Ectodermal cell (in vitro differentiated cells): Measurements from ENCODE around the gene FANCI. TPM values are rescaled to one million over a fixed set of nuclear protein-coding genes. Genes with fewer than 3 reads are reported as not detected.

Experiments used
- H3K27ac ChIP-seq: 2 replicates; pipeline ENCODE4 v1.7.0; 2013; ENCODE audit warnings: mild to moderate bottlenecking, low read depth, low read length; ENCODE audit not compliant: insufficient read depth, poor library complexity, severe bottlenecking
- H3K27me3 ChIP-seq: 2 replicates; pipeline ENCODE4 v1.7.0; 2013; ENCODE audit warnings: mild to moderate bottlenecking, low read length; ENCODE audit not compliant: insufficient read depth, control insufficient read depth, poor library complexity, severe bottlenecking
- H3K36me3 ChIP-seq: one replicate; pipeline ENCODE4 v1.7.0; 2013; ENCODE audit warnings: low read length; ENCODE audit not compliant: control insufficient read depth, insufficient read depth
- H3K4me1 ChIP-seq: one replicate; pipeline ENCODE4 v1.7.0; 2013; ENCODE audit warnings: low read length; ENCODE audit not compliant: control insufficient read depth, insufficient read depth
- H3K4me3 ChIP-seq: 2 replicates; pipeline ENCODE4 v1.7.0; 2013; ENCODE audit warnings: low read depth, low read length, control low read depth; ENCODE audit not compliant: insufficient read depth
- H3K9me3 ChIP-seq: 2 replicates; pipeline ENCODE4 v1.7.0; 2013; ENCODE audit warnings: mild to moderate bottlenecking, low read length, moderate library complexity; ENCODE audit not compliant: control insufficient read depth
- WGBS, 2 experiments: methylation state at CpG; one replicate each; pipeline ENCODE4 v1.1.7; 2013; ENCODE audit warnings: missing lambda C conversion rate in 2 of 2; 5-methylcytosine and 5-hydroxymethylcytosine counted together
- polyA plus RNA-seq, 4 experiments: library from polyadenylated mRNA; stranded (reverse); fragments of 50-300 nt; gene quantifications; one replicate each; pipeline ENCODE4 v1.2.3, GENCODE V29; 2013

Gene FANCI
- polyA plus RNA-seq (2013, experiment 1 of 4), result 126 TPM
- 115 TPM for polyA plus RNA-seq (2013, experiment 2 of 4)
- polyA plus RNA-seq (2013, experiment 3 of 4), result 82.0 TPM
- 78.9 TPM for polyA plus RNA-seq (2013, experiment 4 of 4)

GRCh38 chr15:89243691-89244573 is at the start of gene FANCI:
FANCI (plus strand) TSS chr15:89243979; CDS start chr15:89247648, 3,669 bp downstream.
- Histone ChIP-seq H3K4me1 (peaks cover 9% of the 10 kb centered on the region), H3K36me3 (peaks cover 6% of the 10 kb centered on the region), H3K4me3 (peak within 1 kb of the TSS; percentile 69), H3K9me3 (no peaks in the 10 kb centered on the region), H3K27me3 (no peaks in the 10 kb centered on the region), H3K27ac (peak within 1 kb of the TSS; percentile 11)
- 0 to 1% methylated on average over 69 of the region's 69 CpGs for WGBS, 2 experiments

GRCh38 chr15:89194608-89195007 is 49.2 kb upstream of the FANCI start:
- Histone ChIP-seq H3K27ac (no peak overlapping the region), H3K27me3 (no peaks in the 10 kb centered on the region), H3K9me3 (no peaks in the 10 kb centered on the region), H3K4me1 (peaks cover 32% of the 10 kb centered on the region), H3K36me3 (peaks cover 7% of the 10 kb centered on the region), H3K4me3 (no peak overlapping the region)
- 84 to 92% methylated on average over 4 of the region's 4 CpGs for WGBS, 2 experiments

- no peaks in the 10 kb centered on the region for H3K27me3 ChIP-seq
- H3K9me3 ChIP-seq, result no peaks in the 10 kb centered on the region
- no peak overlapping the region for H3K4me3 ChIP-seq
- WGBS, 2 experiments, result 81 to 84% methylated on average over 8 of the region's 8 CpGs
- H3K27ac ChIP-seq, result no peak overlapping the region
- H3K36me3 ChIP-seq, result peaks cover 5% of the 10 kb centered on the region
- H3K4me1 ChIP-seq, result peaks cover 42% of the 10 kb centered on the region
Observed at GRCh38 chr15:89195836-89196235, 47.9 kb upstream of the FANCI start.

- H3K27ac ChIP-seq, result no peak overlapping the region
- WGBS, 2 experiments, result 89 to 93% methylated on average over 6 of the region's 6 CpGs
- H3K27me3 ChIP-seq, result no peaks in the 10 kb centered on the region
- H3K36me3 ChIP-seq, result peaks cover 1% of the 10 kb centered on the region
- no peak overlapping the region for H3K4me3 ChIP-seq
- H3K9me3 ChIP-seq, result no peaks in the 10 kb centered on the region
- peaks cover 42% of the 10 kb centered on the region for H3K4me1 ChIP-seq
Observed at GRCh38 chr15:89196241-89196640, 47.5 kb upstream of the FANCI start.

- peaks cover 42% of the 10 kb centered on the region for H3K4me1 ChIP-seq
- no peaks in the 10 kb centered on the region for H3K36me3 ChIP-seq
- H3K9me3 ChIP-seq, result no peaks in the 10 kb centered on the region
- peak overlapping the region; percentile 87 for H3K27ac ChIP-seq
- no peak overlapping the region for H3K4me3 ChIP-seq
- WGBS, 2 experiments, result 89 to 91% methylated on average over 7 of the region's 7 CpGs
- H3K27me3 ChIP-seq, result no peaks in the 10 kb centered on the region
Observed at GRCh38 chr15:89196994-89197393, 46.8 kb upstream of the FANCI start.

GRCh38 chr15:89197503-89197971 is 46.2 kb upstream of the FANCI start:
- Histone ChIP-seq H3K4me1 (peaks cover 42% of the 10 kb centered on the region), H3K27ac (peak overlapping the region; percentile 87), H3K27me3 (no peaks in the 10 kb centered on the region), H3K9me3 (no peaks in the 10 kb centered on the region), H3K4me3 (no peak overlapping the region), H3K36me3 (no peaks in the 10 kb centered on the region)
- 1 to 7% methylated on average over 4 of the region's 4 CpGs for WGBS, 2 experiments

GRCh38 chr15:89198196-89198595 is 45.6 kb upstream of the FANCI start:
- Histone ChIP-seq H3K9me3 (no peaks in the 10 kb centered on the region), H3K4me3 (no peak overlapping the region), H3K36me3 (no peaks in the 10 kb centered on the region), H3K27ac (peak overlapping the region; percentile 87), H3K27me3 (no peaks in the 10 kb centered on the region), H3K4me1 (peaks cover 42% of the 10 kb centered on the region)
- WGBS, 2 experiments, result 77 to 79% methylated on average over 2 of the region's 2 CpGs

GRCh38 chr15:89198934-89199333 is 44.8 kb upstream of the FANCI start:
- Histone ChIP-seq H3K36me3 (no peaks in the 10 kb centered on the region), H3K27me3 (no peaks in the 10 kb centered on the region), H3K4me1 (peaks cover 42% of the 10 kb centered on the region), H3K4me3 (no peak overlapping the region), H3K9me3 (no peaks in the 10 kb centered on the region), H3K27ac (peak overlapping the region; percentile 75)
- 64 to 71% methylated on average over 3 of the region's 3 CpGs for WGBS, 2 experiments

GRCh38 chr15:89199746-89200145 is 44.0 kb upstream of the FANCI start:
- Histone ChIP-seq H3K9me3 (no peaks in the 10 kb centered on the region), H3K4me3 (no peak overlapping the region), H3K27ac (peak overlapping the region; percentile 75), H3K4me1 (peaks cover 42% of the 10 kb centered on the region), H3K27me3 (no peaks in the 10 kb centered on the region), H3K36me3 (no peaks in the 10 kb centered on the region)
- WGBS, 2 experiments, result 26 to 28% methylated on average over 6 of the region's 6 CpGs

- Histone ChIP-seq H3K4me3 (no peak overlapping the region), H3K27me3 (no peaks in the 10 kb centered on the region), H3K27ac (no peak overlapping the region), H3K9me3 (no peaks in the 10 kb centered on the region), H3K4me1 (peaks cover 42% of the 10 kb centered on the region), H3K36me3 (no peaks in the 10 kb centered on the region)
- WGBS, 2 experiments, result 92% methylated on average over 12 of the region's 12 CpGs
Observed at GRCh38 chr15:89200182-89200581, 43.6 kb upstream of the FANCI start.
